DMS53 treated with DMSO at 0.1 percent for 48 hours (cell line): ENCODE data around the gene DCAF6.
"Not testable (repeated sequence)": the region's sequence is repeated elsewhere in the genome, so short reads cannot be mapped to it uniquely, and the experiment has no call there.

Experiments
- DNase-seq: peaks from one replicate; lab custom pipeline; 2025; ENCODE audit not compliant: unreplicated experiment; lab: John Stamatoyannopoulos, UW

The DCAF6 gene

DNA sequence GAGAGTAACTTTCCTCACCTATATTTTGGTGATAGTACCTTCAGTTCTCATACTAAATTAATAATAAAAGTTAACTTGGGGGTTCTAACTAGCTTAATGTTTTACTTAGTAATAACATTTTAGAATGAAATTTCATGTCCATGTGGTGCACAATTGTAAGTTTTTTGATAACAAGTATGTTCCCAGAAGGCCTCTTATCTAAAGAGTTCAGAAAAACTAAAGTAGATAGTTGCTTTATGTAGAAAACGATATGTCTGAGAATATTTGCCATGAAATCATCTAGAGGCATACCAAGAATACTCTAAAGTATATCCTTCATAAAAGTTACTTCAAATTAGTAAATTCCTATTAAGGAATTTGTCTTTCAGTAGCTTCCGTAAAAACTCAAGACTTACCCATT lies 12.4 kb upstream of the DCAF6 start:
- no peak for DNase-seq

- no peak for DNase-seq
Measured at GRCh38 chr1:167924543-167925231, 11.8 kb upstream of the DCAF6 start.

DNA sequence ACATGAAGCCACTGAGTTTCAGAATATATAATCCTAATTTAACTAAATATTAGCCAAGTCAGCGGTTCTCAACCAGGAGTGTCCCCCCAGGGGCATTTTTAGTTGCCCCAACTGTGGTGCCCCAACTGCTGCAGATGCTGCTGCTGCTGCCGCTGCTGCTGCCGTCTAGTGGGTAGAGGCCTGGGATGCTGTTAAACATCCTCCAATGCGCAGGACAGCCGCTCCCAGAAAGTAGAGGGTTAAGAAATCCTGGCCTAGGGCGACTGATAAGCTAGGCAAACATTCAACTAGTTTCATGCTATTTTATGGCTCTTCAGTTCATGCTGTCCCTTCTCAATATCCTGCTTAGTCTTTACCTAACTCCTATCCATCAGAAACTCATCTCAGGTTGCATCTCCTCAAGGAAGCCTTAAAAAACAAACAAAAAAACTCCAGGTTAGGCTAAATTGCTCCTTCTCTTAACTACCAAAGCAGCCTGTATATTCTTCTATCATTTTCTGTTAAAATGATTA lies 9.9 kb upstream of the DCAF6 start:
- no peak for DNase-seq

- no peak for DNase-seq
Measured at GRCh38 chr1:167927046-167927754, 9.3 kb upstream of the DCAF6 start.

DNA sequence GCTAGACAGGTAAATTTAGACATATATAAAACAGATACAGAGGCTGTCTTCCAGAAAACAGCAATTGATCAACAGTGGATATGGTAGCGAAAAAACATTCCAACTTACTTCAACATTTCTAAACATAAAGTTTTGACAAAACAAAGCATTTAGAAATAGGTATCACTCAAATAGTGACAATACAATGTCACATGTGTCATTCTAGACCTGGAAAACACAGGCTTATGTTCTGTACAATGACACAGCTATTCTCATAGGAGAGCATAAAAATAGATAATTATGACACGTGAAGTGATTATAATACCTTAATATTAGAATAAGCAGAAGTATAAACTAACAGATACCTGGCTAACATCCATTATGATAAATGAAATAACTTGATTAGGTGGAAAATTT lies 8.0 kb upstream of the DCAF6 start:
- no peak for DNase-seq

GRCh38 chr1:167928919-167929318 lies 7.6 kb upstream of the DCAF6 start:
- DNase-seq, result not testable (repeated sequence)

DNA sequence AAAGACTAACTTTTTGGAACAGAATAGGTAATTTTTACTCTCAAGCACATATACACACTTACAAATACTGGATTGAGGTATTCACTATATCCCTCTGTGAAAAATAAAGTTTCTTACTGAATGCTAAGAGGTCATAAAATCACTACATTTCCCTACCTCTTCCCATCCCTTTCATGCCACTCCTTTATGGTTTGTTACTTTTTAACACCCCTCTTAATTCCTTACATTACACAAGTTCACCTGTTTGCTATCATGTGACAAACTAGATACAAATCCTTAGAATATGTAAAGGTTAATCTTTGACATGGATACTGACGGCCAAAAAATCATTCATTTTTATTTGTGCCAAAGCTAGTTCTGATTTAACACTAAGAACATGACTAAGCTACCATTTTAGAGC lies 6.8 kb upstream of the DCAF6 start:
- DNase-seq, result no peak

DNA sequence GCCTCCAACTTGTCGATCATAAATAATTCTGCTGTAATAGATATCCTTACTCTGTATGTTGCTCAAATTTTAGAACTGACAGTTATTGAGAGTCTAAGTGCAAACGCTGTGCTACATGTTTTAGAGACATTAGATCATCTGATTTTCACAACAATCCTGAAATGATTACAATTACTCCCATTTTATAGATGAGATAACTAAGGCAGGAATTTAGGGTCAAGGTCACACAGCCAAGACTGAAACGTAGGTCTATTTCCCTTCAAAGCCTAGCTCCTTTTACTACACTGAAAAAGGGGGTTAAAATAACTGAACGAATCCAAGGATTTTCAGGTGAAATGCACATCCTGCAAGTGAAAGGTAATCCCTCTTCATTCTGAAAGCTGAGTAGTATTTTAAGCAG lies 2.7 kb upstream of the DCAF6 start:
- DNase-seq, result no peak

DNA sequence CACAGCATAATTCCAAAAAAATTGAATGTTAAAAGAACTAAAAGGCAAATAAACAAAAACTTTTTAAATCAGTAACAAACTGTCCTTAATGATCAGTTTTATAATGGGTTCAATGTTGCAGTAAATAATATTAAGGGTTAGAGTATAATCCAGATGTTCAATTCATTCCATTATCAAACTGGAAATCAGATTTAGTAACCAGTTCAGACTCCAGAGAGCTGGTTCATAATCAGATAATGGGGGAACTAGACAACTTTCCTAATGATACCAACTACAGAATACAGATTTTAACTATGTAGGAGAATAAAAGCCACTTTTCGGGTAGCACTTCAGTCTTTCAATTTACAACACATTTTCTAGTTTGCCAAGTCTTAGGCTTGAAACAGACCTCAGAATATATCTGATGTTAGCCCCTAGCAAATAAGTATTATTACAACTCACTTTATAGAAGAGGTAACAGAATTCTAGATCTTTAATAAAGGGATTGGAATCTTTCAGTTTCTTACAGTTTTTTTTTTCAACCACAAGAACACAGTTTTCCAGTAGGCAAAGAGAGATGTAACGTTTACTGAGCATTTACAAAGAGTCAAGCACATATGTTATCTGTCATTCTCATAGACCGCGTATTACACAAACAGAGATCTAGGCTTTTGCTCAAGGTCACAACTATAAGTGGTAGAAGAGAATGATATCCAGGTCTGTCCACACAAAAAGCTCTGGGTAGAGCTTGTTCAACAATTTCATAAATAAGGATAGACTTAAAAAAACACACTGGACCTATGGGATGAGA lies 1.9 kb upstream of the DCAF6 start:
- DNase-seq, result peak; percentile 26

DNA sequence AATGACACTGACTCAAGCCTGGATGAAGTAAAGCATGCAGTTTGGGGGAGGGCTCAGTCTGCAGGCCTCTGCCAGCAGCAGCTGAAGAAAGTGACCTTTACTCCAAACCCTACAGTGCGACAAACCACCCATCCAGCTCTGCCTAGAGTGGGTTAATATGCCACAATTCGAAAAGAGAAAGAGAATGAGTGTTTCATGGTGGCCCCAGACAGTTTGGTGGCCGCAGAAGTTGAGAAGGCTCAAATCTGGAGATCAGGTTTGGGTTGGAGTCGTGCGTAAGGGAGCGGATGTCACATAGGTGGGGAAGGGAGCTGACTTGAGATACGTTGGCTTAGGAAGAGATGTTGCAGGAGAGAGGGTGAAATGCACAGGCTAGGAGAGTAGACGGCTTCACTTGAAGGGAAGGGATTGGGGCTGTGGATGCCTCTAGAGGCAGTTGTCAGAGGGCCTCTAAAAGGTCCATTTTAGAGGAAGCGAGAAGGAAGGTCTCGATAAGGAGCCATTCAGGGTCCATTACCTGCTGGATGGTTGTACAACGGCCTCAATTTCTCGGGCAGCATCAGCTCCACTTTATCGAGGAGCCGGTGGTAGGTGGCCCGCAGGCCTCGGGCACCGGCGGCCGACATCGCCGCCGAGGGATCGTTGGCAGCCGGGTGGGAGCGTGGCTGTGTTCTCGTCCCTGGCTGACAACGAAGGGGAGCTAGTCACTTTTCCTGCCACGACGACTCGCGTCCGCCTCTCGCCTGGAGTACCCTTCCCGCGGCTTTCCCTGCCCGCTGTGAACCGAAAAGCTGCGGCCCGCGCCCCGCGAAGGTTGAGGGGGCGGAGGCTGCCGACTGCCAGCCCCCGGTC lies 1.0 kb upstream of the DCAF6 start:
- peak; percentile 44 for DNase-seq

DNA sequence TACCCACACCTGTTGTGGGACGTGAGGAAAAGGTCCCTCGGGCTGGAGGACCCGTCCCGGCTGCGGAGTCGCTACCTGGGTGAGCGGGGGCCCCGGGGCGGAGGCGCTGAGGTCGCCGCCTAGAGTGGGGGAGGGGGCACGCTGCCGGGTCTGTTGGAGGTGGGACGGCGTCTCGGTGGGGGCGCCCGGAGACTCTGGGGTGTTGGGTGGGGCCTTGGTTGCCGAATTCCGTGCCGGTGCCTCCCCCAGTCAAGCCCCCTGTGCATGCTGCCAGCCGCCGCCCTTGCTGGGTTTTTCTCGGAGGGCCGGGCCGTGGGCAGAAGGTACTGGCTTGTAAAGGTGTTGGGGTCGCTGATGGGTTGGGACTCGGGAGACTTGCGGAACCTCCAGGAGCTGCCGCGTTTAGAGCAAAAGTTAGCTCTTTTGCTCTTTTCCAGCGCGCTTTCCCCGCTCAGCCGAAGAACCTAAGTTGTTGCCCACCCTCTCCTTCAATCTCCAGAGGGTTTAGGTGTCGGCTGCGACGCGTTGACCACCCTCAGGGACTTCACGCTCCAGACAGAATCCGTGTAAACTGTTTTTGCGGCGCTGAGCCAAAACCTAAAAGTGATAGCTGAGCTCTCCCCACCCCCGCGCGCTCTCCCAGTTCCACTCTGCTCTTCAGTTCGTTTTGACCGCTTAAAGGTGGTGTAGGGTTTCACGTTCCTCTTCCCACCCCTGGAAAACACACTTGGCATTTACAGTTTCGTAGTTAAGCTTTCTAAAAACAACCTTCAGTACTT lies 636 bp downstream of the DCAF6 start, which contains the start of gene MPC2:
Gene MPC2, minus strand, starts transcription at position 143 of the 779 bp plus-strand sequence. CDS start 1,231 bp downstream, outside the sequence.
- DNase-seq, result peak; percentile 48

DNA sequence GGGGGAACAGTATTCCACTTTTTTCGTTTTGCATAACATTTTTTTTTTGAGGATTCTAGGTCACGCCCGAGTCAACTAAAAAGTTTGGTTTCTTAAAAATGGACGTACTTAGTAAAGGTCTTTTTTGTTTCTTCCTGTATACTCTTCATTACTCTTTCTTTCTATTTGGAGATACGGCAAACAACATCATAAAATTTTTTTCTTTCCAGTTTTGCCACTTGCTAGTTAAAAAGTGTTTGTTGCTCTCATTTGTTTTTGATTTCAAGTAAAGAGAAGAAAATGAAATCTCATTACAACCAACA lies 1.2 kb downstream of the DCAF6 start:
- no peak for DNase-seq

DNA sequence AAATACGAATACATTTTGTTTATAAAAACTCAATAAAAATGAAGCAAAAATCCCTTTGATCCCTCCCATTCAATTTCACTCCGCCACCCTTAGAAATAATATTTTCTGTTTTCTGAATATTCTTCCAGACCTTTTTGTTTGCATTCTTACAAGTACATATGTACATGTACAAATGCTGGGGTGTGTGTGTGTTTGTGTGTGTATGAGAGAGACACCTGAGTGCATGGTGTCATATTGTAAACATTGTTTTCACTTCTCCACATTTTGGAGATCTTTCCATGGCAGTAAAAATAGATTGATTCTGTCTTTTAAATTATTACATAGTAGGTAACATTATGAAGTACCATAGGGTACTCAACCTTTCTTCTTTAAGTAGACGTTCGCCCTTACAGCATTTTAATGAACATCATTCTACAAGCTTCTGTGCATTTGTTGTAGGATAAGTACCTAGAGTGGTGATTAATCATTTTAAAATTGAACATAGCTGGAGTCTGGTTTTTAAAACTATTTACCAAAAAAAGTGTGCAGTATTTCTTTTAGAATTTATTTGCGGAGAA lies 1.7 kb downstream of the DCAF6 start:
- peak; percentile 31 for DNase-seq

DNA sequence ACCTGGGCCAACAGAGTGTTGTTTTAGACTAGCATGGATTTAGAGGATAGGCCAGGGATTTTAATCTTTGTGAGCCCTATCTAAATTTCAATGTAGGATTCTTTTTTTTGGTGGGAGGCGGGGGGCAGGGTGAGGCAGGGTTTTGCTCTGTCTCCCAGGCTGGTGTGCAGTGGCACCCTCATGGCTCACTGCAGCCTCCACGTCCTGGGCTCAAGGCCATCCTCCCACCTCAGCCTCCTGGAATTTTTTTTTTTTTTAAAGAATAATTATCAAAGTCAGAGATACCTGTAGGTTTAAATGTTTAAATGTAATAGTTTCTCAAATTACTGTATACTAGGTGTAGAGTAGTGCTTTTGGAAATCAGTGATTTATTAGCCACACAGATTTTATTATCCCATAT lies 3.8 kb downstream of the DCAF6 start:
- DNase-seq, result no peak

DNA sequence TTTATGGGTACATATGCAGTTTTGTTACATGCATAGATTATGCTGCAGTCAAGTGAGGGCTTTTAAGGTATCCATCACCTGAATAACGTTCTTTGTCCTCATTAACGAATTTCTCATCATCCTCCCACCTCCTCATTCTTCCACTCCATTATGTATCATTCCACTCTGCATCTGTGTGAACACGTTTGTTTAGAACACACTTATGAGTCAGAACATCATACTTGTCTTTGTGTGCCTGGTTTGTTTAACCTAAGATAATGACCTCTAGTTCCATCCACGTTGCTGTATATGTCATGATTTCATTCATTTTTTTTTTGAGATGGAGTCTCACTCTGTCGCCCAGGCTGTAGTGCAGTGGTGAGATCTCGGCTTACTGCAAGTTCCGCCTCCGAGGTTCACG lies 7.1 kb downstream of the DCAF6 start:
- DNase-seq, result peak; percentile 46

GRCh38 chr1:167947733-167948132 lies 11.2 kb downstream of the DCAF6 start:
- no peak for DNase-seq

GRCh38 chr1:167949785-167950184 lies 13.3 kb downstream of the DCAF6 start:
- DNase-seq, result no peak

- no peak for DNase-seq
Measured at GRCh38 chr1:167950569-167950968, 14.1 kb downstream of the DCAF6 start.

DNA sequence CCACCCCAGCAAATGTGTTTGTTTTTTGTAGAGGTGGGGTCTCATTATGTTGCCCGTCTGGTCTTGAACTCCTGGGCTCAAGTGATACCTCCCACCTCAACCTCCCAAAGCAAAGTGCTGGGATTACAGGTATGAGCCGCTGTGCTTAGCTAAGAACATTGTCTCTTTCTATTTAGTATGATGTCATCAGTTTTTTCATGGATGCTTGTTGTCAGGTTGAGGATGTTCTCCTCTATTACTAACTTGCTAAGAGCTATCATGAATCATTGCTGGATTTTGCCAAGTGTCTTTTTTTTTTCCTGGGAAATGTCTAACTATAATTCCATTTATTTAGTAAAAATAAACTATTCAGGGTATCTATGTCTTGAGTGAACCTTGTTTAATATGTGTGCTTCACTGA lies 19.4 kb downstream of the DCAF6 start:
- DNase-seq, result peak; percentile 0

DNA sequence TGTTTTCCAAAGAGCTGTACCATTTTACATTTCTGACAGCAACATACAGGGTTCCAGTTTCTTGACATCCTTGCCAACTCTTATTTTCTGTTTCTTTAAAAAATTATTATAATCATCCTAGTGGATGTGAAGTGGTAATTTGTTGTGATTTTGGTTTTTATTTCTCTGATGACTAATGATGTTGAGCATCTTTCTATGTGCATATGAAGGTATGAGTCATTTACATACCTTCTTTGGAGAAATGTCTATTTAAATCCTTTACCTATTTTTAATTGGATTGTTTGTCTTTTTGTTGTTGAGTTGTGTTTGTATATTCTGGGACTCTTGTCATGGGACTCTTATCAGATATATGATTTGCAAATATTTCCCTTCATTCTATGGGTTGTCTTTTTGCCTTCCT lies 21.2 kb downstream of the DCAF6 start:
- DNase-seq, result no peak
